C4-2B (cell line): Measurements from ENCODE around the gene GAB4.

Experiments
- CTCF ChIP-seq: fragments of 450-650 bp; conservative IDR thresholded peaks from 2 replicates; pipeline ENCODE4 v1.5.1; 2017; ENCODE audit warnings: mild to moderate bottlenecking
- ZFX ChIP-seq: fragments of 450-650 bp; IDR thresholded peaks from 2 replicates; pipeline ENCODE4 v1.6.1; 2017

- TF ChIP-seq CTCF (no peak), ZFX (no peak)
These were observed 45.5 kb downstream of the GAB4 start for GRCh38 chr22:16962501-16962900.
